HEK293 (cell line): ENCODE results near the gene TRAPPC11.

Source experiments
- CTCF ChIA-PET: fragments of 350-600 bp; formaldehyde crosslinking; extraction: SDS; loops from one replicate; lab custom pipeline; 2021; ENCODE audit warnings: antibody characterized with exemption; lab: Yijun Ruan, JAX
- POLR2A ChIA-PET: fragments of 300-600 bp; formaldehyde crosslinking; extraction: SDS; loops from one replicate; lab custom pipeline; 2020; ENCODE audit warnings: antibody characterized with exemption, inconsistent platforms; lab: Yijun Ruan, JAX
- H3K27ac ChIP-seq: fragments of 200-500 bp; sonication (Bioruptor generic); 2 replicates; pipeline ENCODE4 v1.5.1; 2014; ENCODE audit warnings: low read depth, low read length, control low read depth, inconsistent platforms; ENCODE audit errors: extremely low read depth
- H3K36me3 ChIP-seq, 2 experiments: fragments of 200-500 bp in 1 of 2; sonication (Bioruptor generic) in 1 of 2; 1 replicate in 1 of 2; 2 replicates in 1 of 2; pipeline ENCODE4 v1.5.1; 2014 to 2017; ENCODE audit warnings: inconsistent platforms in 2 of 2, low read length in 2 of 2; ENCODE audit not compliant: control insufficient read depth in 2 of 2, insufficient read depth in 1 of 2
- H3K4me1 ChIP-seq: fragments of 200-500 bp; sonication (Bioruptor generic); 2 replicates; pipeline ENCODE4 v1.5.1; 2014; ENCODE audit warnings: mild to moderate bottlenecking, low read length, inconsistent platforms; ENCODE audit not compliant: control insufficient read depth, insufficient read depth
- H3K4me3 ChIP-seq: 2 replicates; pipeline ENCODE4 v1.5.1; 2011; ENCODE audit warnings: low read depth, mild to moderate bottlenecking, control low read depth, low read length, moderate library complexity
- H3K9me3 ChIP-seq: fragments of 200-500 bp; sonication (Bioruptor generic); 2 replicates; pipeline ENCODE4 v1.5.1; 2014; ENCODE audit warnings: low read depth, low read length, inconsistent platforms; ENCODE audit not compliant: control insufficient read depth, insufficient read depth
- GLIS2 ChIP-seq: fragments of 450-650 bp; formaldehyde crosslinking; IDR thresholded peaks from 2 replicates; pipeline ENCODE4 v1.5.1; 2016; ENCODE audit warnings: missing biosample characterization, missing genetic modification characterization
- PRDM1 ChIP-seq: fragments of 450-650 bp; formaldehyde crosslinking; IDR thresholded peaks from 2 replicates; pipeline ENCODE4; 2016; ENCODE audit warnings: missing biosample characterization, missing genetic modification characterization
- SETDB1 ChIP-seq: IDR thresholded peaks from one replicate; pipeline ENCODE4 v1.6.1; 2017; ENCODE audit warnings: mild to moderate bottlenecking, low read length, moderate library complexity, mixed read lengths; ENCODE audit not compliant: insufficient read length
- ZBTB1 ChIP-seq: fragments of 450-650 bp; formaldehyde crosslinking; IDR thresholded peaks from 2 replicates; pipeline ENCODE4 v1.5.1; 2016; ENCODE audit warnings: missing biosample characterization, missing genetic modification characterization
- ZEB2 ChIP-seq: fragments of 450-650 bp; formaldehyde crosslinking; IDR thresholded peaks from 2 replicates; pipeline ENCODE4 v1.5.1; 2016; ENCODE audit warnings: missing biosample characterization, missing genetic modification characterization
- ZIC2 ChIP-seq: fragments of 450-650 bp; formaldehyde crosslinking; IDR thresholded peaks from 2 replicates; pipeline ENCODE4 v1.5.1; 2016; ENCODE audit warnings: missing biosample characterization, missing genetic modification characterization
- ZNF175 ChIP-seq: fragments of 450-650 bp; formaldehyde crosslinking; IDR thresholded peaks from 2 replicates; pipeline ENCODE4 v1.5.1; 2016; ENCODE audit warnings: missing biosample characterization, missing genetic modification characterization
- ZNF2 ChIP-seq: fragments of 450-650 bp; formaldehyde crosslinking; IDR thresholded peaks from 2 replicates; pipeline ENCODE4 v1.5.1; 2016; ENCODE audit warnings: missing biosample characterization, missing genetic modification characterization
- ZNF239 ChIP-seq: fragments of 450-650 bp; formaldehyde crosslinking; IDR thresholded peaks from 2 replicates; pipeline ENCODE4 v1.5.1; 2016; ENCODE audit warnings: missing biosample characterization, missing genetic modification characterization
- ZNF274 ChIP-seq, 2 experiments: fragments of 200-500 bp in 1 of 2; fragments of 450-650 bp in 1 of 2; sonication (Bioruptor generic) in 1 of 2; formaldehyde crosslinking in 1 of 2; IDR thresholded peaks; 2 replicates each; pipeline versions ENCODE4 v1.5.1 to v1.6.1; 2014 to 2016; ENCODE audit warnings: borderline replicate concordance in 1 of 2, inconsistent platforms in 1 of 2, low read length in 1 of 2, missing biosample characterization in 1 of 2, missing genetic modification characterization in 1 of 2
- ZNF341 ChIP-seq: fragments of 450-650 bp; formaldehyde crosslinking; IDR thresholded peaks from 2 replicates; pipeline ENCODE4; 2016; ENCODE audit warnings: low read depth, missing biosample characterization, missing genetic modification characterization
- ZNF37A ChIP-seq: fragments of 450-650 bp; IDR thresholded peaks from 2 replicates; pipeline ENCODE4 v1.5.1; 2018; ENCODE audit warnings: missing biosample characterization, missing genetic modification characterization
- ZNF404 ChIP-seq: fragments of 450-650 bp; formaldehyde crosslinking; IDR thresholded peaks from 2 replicates; pipeline ENCODE4 v1.5.1; 2017; ENCODE audit warnings: missing biosample characterization, missing genetic modification characterization
- ZNF521 ChIP-seq: fragments of 450-650 bp; formaldehyde crosslinking; IDR thresholded peaks from 2 replicates; pipeline ENCODE4 v1.5.1; 2017; ENCODE audit warnings: missing biosample characterization, mild to moderate bottlenecking, missing genetic modification characterization
- ZNF555 ChIP-seq: fragments of 450-650 bp; formaldehyde crosslinking; conservative IDR thresholded peaks from 2 replicates; pipeline ENCODE4 v1.5.1; 2017; ENCODE audit warnings: missing biosample characterization, mild to moderate bottlenecking, missing genetic modification characterization, inconsistent platforms
- ZNF600 ChIP-seq: fragments of 450-650 bp; formaldehyde crosslinking; IDR thresholded peaks from 2 replicates; pipeline ENCODE4 v1.5.1; 2016; ENCODE audit warnings: missing biosample characterization, missing genetic modification characterization
- ZNF658 ChIP-seq: fragments of 450-650 bp; formaldehyde crosslinking; IDR thresholded peaks from 2 replicates; pipeline ENCODE4; 2016; ENCODE audit warnings: missing biosample characterization, missing genetic modification characterization
- TF ChIP-seq, protein P1 (sequence below): fragments of 450-650 bp; formaldehyde crosslinking; IDR thresholded peaks from 2 replicates; pipeline ENCODE4 v1.5.1; 2016; ENCODE audit warnings: missing biosample characterization, missing genetic modification characterization
- TF ChIP-seq, protein P2 (sequence below): fragments of 450-650 bp; formaldehyde crosslinking; IDR thresholded peaks from 2 replicates; pipeline ENCODE4 v1.5.1; 2016; ENCODE audit warnings: missing biosample characterization, missing genetic modification characterization
- TF ChIP-seq, protein P3 (sequence below): fragments of 450-650 bp; formaldehyde crosslinking; IDR thresholded peaks from 2 replicates; pipeline ENCODE4 v1.5.1; 2016; ENCODE audit warnings: missing biosample characterization, missing genetic modification characterization
- TF ChIP-seq, protein P4 (sequence below): fragments of 450-650 bp; formaldehyde crosslinking; IDR thresholded peaks from 2 replicates; pipeline ENCODE4 v1.5.1; 2017; ENCODE audit warnings: missing biosample characterization, missing genetic modification characterization
- TF ChIP-seq, protein P5 (sequence below): fragments of 450-650 bp; formaldehyde crosslinking; IDR thresholded peaks from 2 replicates; pipeline ENCODE4 v1.5.1; 2016; ENCODE audit warnings: missing biosample characterization, missing genetic modification characterization
- TF ChIP-seq, protein P6 (sequence below): fragments of 450-650 bp; formaldehyde crosslinking; IDR thresholded peaks from 2 replicates; pipeline ENCODE4 v1.5.1; 2017; ENCODE audit warnings: missing biosample characterization, missing genetic modification characterization

Gene TRAPPC11

DNA sequence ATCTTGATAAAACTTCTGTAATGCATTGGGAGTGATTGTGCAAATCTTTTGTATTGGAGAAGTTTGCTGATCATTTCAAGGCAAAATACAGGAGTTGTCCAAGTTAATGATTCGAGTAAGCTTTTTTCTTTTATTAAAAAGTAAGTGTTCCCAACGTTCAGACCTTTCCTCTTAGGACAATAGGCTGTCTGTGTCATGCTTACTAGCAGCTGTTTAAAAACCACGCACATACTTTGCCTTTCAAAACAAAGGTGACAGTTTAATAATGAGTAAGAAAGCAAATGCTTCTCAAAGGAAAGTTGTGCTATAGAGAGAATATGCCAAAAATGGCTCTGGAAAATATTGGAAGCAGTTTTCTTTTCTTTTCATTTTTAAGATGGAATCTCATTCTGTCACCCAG lies 11.2 kb downstream of the TRAPPC11 start:
- ChIA-PET POLR2A (no interaction called here), CTCF (no interaction called here)
- TF ChIP-seq ZNF521 (tag by site-specific recombination) (no peak), ZBTB1 (tag by site-specific recombination) (no peak), ZNF600 (no peak), ZNF2 (tag by site-specific recombination) (no peak), ZNF555 (tag by site-specific recombination) (no peak), SETDB1 (no peak), ZNF341 (tag by site-specific recombination) (no peak), ZNF175 (tag by site-specific recombination) (no peak), GLIS2 (tag by site-specific recombination) (no peak), ZNF658 (tag by site-specific recombination) (no peak), ZEB2 (tag by site-specific recombination) (no peak)
- TF ChIP-seq, protein P1, sequence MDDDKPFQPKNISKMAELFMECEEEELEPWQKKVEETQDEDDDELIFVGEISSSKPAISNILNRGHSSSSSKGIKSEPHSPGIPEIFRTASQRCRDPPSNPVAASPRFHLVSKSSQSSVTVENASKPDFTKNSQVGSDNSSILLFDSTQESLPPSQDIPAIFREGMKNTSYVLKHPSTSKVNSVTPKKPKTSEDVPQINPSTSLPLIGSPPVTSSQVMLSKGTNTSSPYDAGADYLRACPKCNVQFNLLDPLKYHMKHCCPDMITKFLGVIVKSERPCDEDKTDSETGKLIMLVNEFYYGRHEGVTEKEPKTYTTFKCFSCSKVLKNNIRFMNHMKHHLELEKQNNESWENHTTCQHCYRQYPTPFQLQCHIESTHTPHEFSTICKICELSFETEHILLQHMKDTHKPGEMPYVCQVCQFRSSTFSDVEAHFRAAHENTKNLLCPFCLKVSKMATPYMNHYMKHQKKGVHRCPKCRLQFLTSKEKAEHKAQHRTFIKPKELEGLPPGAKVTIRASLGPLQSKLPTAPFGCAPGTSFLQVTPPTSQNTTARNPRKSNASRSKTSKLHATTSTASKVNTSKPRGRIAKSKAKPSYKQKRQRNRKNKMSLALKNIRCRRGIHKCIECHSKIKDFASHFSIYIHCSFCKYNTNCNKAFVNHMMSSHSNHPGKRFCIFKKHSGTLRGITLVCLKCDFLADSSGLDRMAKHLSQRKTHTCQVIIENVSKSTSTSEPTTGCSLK, result no peak
- TF ChIP-seq, protein P2, sequence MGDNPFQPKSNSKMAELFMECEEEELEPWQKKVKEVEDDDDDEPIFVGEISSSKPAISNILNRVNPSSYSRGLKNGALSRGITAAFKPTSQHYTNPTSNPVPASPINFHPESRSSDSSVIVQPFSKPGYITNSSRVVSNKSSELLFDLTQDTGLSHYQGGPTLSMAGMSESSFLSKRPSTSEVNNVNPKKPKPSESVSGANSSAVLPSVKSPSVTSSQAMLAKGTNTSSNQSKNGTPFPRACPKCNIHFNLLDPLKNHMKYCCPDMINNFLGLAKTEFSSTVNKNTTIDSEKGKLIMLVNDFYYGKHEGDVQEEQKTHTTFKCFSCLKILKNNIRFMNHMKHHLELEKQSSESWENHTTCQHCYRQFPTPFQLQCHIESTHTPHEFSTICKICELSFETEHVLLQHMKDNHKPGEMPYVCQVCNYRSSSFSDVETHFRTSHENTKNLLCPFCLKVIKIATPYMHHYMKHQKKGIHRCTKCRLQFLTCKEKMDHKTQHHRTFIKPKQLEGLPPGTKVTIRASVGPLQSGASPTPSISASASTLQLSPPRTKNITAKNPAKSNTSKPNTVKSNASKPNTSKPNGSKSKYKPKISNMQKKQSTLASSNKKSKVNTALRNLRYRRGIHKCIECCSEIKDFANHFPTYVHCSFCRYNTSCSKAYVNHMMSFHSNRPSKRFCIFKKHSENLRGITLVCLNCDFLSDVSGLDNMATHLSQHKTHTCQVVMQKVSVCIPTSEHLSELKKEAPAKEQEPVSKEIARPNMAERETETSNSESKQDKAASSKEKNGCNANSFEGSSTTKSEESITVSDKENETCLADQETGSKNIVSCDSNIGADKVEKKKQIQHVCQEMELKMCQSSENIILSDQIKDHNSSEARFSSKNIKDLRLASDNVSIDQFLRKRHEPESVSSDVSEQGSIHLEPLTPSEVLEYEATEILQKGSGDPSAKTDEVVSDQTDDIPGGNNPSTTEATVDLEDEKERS, result no peak
- TF ChIP-seq, protein P3, sequence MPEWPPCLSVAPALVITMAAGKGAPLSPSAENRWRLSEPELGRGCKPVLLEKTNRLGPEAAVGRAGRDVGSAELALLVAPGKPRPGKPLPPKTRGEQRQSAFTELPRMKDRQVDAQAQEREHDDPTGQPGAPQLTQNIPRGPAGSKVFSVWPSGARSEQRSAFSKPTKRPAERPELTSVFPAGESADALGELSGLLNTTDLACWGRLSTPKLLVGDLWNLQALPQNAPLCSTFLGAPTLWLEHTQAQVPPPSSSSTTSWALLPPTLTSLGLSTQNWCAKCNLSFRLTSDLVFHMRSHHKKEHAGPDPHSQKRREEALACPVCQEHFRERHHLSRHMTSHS (tag by site-specific recombination), result no peak
- TF ChIP-seq, protein P4, sequence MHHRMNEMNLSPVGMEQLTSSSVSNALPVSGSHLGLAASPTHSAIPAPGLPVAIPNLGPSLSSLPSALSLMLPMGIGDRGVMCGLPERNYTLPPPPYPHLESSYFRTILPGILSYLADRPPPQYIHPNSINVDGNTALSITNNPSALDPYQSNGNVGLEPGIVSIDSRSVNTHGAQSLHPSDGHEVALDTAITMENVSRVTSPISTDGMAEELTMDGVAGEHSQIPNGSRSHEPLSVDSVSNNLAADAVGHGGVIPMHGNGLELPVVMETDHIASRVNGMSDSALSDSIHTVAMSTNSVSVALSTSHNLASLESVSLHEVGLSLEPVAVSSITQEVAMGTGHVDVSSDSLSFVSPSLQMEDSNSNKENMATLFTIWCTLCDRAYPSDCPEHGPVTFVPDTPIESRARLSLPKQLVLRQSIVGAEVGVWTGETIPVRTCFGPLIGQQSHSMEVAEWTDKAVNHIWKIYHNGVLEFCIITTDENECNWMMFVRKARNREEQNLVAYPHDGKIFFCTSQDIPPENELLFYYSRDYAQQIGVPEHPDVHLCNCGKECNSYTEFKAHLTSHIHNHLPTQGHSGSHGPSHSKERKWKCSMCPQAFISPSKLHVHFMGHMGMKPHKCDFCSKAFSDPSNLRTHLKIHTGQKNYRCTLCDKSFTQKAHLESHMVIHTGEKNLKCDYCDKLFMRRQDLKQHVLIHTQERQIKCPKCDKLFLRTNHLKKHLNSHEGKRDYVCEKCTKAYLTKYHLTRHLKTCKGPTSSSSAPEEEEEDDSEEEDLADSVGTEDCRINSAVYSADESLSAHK (tag by site-specific recombination), result no peak
- Histone ChIP-seq H3K4me3 (no peak overlapping the region), H3K9me3 (no peaks in the 10 kb centered on the region), H3K4me1 (no peaks in the 10 kb centered on the region), H3K36me3 (peaks cover 26 to 59% of the 10 kb centered on the region in 2 experiments; a peak in 2 of 3 replicates), H3K27ac (no peak overlapping the region)

DNA sequence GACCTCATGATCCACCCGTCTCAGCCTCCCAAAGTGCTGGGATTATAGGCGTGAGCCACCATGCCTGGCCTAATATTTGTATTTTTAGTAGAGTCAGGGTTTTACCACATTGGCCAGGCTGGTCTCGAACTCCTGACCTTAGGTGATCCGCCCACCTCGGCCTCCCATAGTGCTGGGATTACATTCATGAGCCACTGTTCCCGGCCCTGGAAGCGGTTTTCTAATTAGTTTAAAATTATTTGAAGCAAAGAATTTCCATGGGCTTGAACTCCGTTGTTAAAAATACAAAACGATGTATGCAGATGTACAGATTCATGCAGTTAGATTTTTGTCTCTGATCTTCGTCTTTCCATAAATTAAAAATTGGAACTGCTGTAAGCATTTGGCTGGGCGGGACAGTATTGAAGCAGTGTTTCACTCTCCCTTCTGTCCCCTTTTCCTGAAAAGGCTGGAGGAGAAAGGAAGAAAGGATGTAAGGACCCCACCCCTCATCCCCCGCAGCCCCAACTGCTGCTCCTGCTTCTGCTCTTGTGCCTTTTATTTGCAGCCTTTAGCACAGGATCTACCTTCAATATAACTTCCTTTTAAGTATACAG lies 12.0 kb downstream of the TRAPPC11 start:
- CTCF ChIA-PET, result no interaction called here
- POLR2A ChIA-PET, result no interaction called here
- H3K36me3 ChIP-seq, result peaks cover 28 to 53% of the 10 kb centered on the region in 2 experiments; a peak in 2 of 3 replicates
- no peak for TF ChIP-seq ZNF274 (IDR thresholded peaks at IDR 0.05; ENCODE audit: low read length)
- no peak for TF ChIP-seq ZNF274 (tag by site-specific recombination; IDR thresholded peaks at IDR 0.05; ENCODE audit: borderline replicate concordance)
- no peak for TF ChIP-seq ZIC2 (tag by site-specific recombination)
- TF ChIP-seq, protein P5, sequence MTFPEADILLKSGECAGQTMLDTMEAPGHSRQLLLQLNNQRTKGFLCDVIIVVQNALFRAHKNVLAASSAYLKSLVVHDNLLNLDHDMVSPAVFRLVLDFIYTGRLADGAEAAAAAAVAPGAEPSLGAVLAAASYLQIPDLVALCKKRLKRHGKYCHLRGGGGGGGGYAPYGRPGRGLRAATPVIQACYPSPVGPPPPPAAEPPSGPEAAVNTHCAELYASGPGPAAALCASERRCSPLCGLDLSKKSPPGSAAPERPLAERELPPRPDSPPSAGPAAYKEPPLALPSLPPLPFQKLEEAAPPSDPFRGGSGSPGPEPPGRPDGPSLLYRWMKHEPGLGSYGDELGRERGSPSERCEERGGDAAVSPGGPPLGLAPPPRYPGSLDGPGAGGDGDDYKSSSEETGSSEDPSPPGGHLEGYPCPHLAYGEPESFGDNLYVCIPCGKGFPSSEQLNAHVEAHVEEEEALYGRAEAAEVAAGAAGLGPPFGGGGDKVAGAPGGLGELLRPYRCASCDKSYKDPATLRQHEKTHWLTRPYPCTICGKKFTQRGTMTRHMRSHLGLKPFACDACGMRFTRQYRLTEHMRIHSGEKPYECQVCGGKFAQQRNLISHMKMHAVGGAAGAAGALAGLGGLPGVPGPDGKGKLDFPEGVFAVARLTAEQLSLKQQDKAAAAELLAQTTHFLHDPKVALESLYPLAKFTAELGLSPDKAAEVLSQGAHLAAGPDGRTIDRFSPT (tag by site-specific recombination), result no peak
- TF ChIP-seq ZNF37A (tag by site-specific recombination), result no peak
- TF ChIP-seq, protein P6, sequence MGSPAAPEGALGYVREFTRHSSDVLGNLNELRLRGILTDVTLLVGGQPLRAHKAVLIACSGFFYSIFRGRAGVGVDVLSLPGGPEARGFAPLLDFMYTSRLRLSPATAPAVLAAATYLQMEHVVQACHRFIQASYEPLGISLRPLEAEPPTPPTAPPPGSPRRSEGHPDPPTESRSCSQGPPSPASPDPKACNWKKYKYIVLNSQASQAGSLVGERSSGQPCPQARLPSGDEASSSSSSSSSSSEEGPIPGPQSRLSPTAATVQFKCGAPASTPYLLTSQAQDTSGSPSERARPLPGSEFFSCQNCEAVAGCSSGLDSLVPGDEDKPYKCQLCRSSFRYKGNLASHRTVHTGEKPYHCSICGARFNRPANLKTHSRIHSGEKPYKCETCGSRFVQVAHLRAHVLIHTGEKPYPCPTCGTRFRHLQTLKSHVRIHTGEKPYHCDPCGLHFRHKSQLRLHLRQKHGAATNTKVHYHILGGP (tag by site-specific recombination), result no peak
- TF ChIP-seq PRDM1 (tag by site-specific recombination), result no peak
- no peak for TF ChIP-seq ZNF239 (tag by site-specific recombination)
- no peak for TF ChIP-seq ZNF404

More for the DNA sequence above, 12.0 kb downstream of the TRAPPC11 start:
- H3K4me1 ChIP-seq, result no peaks in the 10 kb centered on the region
- no peak overlapping the region for H3K27ac ChIP-seq
- no peaks in the 10 kb centered on the region for H3K9me3 ChIP-seq
- no peak overlapping the region for H3K4me3 ChIP-seq
